ENCODE data around the gene ELL. TPM values are rescaled to one million over a fixed set of nuclear protein-coding genes. Genes with fewer than 3 reads are reported as not detected.

The ELL gene
- total RNA-seq, 4 donors from 2014 or later, result 4.1 to 43.5 (median 21.7) TPM

DNA sequence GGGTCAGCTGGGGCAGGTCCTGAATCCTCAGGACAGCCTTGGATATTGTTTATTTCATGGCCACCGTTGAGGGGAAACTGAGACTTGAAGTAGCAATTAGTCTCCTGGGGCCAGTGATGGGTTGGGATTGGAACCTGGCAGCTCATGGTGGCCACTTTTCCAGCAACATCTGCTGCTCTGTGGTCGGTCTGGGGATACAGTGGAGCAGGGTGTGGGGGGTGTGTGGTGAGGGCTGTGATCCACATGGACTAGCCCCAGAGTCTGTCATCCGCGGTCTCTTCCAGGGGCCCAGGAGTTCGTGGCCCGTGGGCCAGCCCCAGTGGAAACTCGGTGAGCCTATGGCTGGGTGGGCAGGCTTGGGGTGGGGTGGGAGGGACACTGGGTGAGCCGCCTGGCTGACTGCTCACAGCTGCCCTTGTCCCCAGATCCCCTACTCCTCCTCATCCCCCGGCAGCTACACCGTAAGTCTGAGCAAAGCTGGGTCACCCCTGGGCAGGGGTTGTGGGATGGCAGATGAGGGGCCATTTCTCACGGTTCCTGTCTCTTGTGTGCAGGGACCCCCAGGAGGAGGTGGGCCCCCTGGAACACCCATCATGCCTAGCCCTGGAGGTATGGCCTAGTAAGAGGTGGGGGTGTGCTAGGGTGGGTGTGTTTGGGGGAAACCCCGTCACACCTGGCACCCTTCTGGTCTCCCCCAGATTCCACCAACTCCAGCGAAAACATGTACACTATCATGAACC lies 89.4 kb downstream of the ELL start:
- Histone ChIP-seq H3K27ac (peak overlapping the region; percentile 77 to 80), H3K36me3 (no peaks in the 10 kb centered on the region), H3K27me3 (no peaks in the 10 kb centered on the region), H3K4me1 (peaks cover 0 to 9% of the 10 kb centered on the region in 2 donors), H3K4me3 (peak overlapping the region; percentile 41 to 46), H3K9me3 (no peaks in the 10 kb centered on the region)
- peak in 1 of 2 donors; percentile 47 for DNase-seq
- no peak for TF ChIP-seq POLR2A (IDR thresholded peaks at IDR 0.05)
- TF ChIP-seq, protein P1, sequence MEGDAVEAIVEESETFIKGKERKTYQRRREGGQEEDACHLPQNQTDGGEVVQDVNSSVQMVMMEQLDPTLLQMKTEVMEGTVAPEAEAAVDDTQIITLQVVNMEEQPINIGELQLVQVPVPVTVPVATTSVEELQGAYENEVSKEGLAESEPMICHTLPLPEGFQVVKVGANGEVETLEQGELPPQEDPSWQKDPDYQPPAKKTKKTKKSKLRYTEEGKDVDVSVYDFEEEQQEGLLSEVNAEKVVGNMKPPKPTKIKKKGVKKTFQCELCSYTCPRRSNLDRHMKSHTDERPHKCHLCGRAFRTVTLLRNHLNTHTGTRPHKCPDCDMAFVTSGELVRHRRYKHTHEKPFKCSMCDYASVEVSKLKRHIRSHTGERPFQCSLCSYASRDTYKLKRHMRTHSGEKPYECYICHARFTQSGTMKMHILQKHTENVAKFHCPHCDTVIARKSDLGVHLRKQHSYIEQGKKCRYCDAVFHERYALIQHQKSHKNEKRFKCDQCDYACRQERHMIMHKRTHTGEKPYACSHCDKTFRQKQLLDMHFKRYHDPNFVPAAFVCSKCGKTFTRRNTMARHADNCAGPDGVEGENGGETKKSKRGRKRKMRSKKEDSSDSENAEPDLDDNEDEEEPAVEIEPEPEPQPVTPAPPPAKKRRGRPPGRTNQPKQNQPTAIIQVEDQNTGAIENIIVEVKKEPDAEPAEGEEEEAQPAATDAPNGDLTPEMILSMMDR (IDR thresholded peaks at IDR 0.05), result no peak
- intact Hi-C loops (cut with DNase I; ENCODE audit: low total_unique reads), result no loop called here

DNA sequence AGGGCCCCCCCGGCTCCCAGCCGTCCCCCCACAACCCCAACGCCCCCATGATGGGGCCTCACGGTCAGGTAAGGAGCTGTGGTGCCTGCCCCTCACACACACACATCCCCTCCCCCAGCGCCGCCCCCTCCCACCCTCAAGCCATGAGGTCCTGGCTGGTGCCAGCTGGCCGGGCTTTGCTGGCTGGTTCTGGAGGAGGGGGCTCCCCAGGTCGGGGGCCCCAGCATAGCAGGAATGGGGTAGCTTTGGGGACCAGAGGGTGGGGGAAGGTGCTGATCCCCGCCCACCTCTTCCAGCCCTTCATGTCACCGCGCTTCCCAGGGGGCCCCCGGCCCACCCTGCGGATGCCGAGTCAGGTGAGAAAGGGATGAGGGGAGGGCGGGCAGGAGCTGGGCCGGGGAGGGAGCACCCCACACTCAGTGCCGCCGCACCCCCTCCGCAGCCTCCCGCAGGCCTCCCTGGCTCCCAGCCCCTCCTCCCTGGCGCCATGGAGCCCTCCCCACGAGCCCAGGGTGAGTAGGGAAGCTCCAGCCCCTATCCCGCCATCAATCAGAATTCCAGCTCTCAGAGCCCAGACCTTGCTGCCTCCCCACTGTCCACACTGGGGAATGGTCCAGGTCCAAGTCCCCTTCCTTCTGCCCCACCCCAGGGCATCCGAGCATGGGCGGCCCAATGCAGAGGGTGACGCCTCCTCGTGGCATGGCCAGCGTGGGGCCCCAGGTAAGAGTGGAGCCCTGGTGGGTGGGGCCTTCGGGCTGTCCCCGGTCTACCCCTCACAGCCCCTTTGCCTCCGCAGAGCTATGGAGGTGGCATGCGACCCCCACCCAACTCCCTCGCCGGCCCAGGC lies 90.3 kb downstream of the ELL start:
- intact Hi-C loops (cut with DNase I; ENCODE audit: low total_unique reads), result no loop called here
- no peak for TF ChIP-seq POLR2A (IDR thresholded peaks at IDR 0.05)
- TF ChIP-seq, protein P1 (IDR thresholded peaks at IDR 0.05), result no peak
- H3K27me3 ChIP-seq, result no peaks in the 10 kb centered on the region
- DNase-seq, result no peak
- H3K36me3 ChIP-seq, result no peaks in the 10 kb centered on the region
- peak overlapping the region in 1 of 2 donors; percentile 30 for H3K27ac ChIP-seq
- H3K4me3 ChIP-seq, result no peak overlapping the region
- H3K4me1 ChIP-seq, result peaks cover 0 to 14% of the 10 kb centered on the region in 2 donors
- no peaks in the 10 kb centered on the region for H3K9me3 ChIP-seq

DNA sequence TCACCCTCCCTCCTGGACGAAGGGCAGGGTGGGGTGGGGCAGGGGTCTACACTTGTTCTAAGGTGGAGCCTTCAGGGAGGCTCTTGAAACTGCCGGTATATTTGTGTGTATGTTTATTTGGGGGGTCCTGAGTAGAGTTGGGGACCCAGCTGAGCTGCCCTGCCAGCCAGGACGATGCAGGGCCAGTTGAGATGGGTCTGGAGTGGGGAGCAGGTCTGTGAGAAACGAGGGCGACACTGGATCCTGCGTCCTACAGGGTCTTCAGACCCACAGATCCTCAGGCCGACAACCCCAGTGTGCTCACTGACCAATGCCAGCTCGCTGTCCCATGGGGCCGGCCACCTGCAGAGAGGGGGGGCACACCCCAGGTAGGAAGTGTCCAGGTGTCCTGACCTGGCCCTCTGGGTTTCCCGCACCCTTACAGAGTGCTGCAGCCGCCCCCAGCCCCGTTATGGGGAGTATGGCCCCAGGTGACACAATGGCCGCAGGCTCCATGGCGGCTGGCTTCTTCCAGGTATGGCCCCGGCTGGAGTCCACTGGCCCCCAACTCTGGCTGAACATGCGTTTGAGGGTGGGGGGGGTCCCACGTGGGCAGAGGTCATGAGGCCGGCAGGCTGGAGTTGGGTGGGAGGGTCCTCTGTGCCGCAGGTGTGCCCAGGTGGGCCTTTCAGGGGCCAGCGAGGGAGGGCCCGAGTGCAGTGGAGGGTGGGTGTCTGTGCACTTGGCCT lies 91.3 kb downstream of the ELL start:
- no peaks in the 10 kb centered on the region for H3K9me3 ChIP-seq
- DNase-seq, result peak in 1 of 2 donors; percentile 39
- intact Hi-C loops (cut with DNase I; ENCODE audit: low total_unique reads), result no loop called here
- peaks cover 0 to 22% of the 10 kb centered on the region in 2 donors for H3K4me1 ChIP-seq
- H3K27ac ChIP-seq, result no peak overlapping the region
- no peaks in the 10 kb centered on the region for H3K36me3 ChIP-seq
- no peaks in the 10 kb centered on the region for H3K27me3 ChIP-seq
- no peak for TF ChIP-seq POLR2A (IDR thresholded peaks at IDR 0.05)
- TF ChIP-seq, protein P1 (IDR thresholded peaks at IDR 0.05), result no peak
- no peak overlapping the region for H3K4me3 ChIP-seq

GRCh38 chr19:18429717-18430416 lies 92.0 kb downstream of the ELL start:
- Histone ChIP-seq H3K27ac (peak overlapping the region; percentile 78 to 85), H3K36me3 (no peaks in the 10 kb centered on the region), H3K27me3 (no peaks in the 10 kb centered on the region), H3K4me1 (peaks cover 0 to 26% of the 10 kb centered on the region in 2 donors), H3K4me3 (no peak overlapping the region), H3K9me3 (no peaks in the 10 kb centered on the region)
- TF ChIP-seq POLR2A (IDR thresholded peaks at IDR 0.05), result no peak
- TF ChIP-seq, protein P1 (IDR thresholded peaks at IDR 0.05), result no peak
- intact Hi-C loops (cut with DNase I; ENCODE audit: low total_unique reads), result no loop called here
- DNase-seq, result peak in 1 of 2 donors; percentile 49
